B cell (primary cell): ENCODE data around the gene RAD21L1. TPM values are rescaled to one million over a fixed set of nuclear protein-coding genes. Genes with fewer than 3 reads are reported as not detected.

ENCODE experiments used
- ATAC-seq: fragments of 200-7000 bp; cut with Tn5 transposase; one replicate; pipeline ENCODE4 v1.10.0; 2021; ENCODE audit warnings: low read depth, mild to moderate bottlenecking, moderate number of reproducible peaks, moderate library complexity
- CTCF ChIA-PET: fragments of 350-600 bp; sonication (Branson Sonifier 250); formaldehyde crosslinking; loops from one replicate; lab custom pipeline; 2021; ENCODE audit warnings: antibody characterized with exemption, inconsistent platforms; lab: Charles Lee
- POLR2A ChIA-PET: fragments of 350-600 bp; sonication (Branson Sonifier 250); formaldehyde crosslinking; loops from one replicate; lab custom pipeline; 2021; ENCODE audit warnings: antibody characterized with exemption; lab: Charles Lee
- DNase-seq: peaks from one replicate; pipeline ENCODE4 v3.0.0; 2013
- H2AFZ ChIP-seq: 2 replicates; pipeline ENCODE4 v1.6.1; 2012; ENCODE audit warnings: mild to moderate bottlenecking, low read depth, low read length; ENCODE audit not compliant: insufficient read depth, poor library complexity, severe bottlenecking
- H3K27ac ChIP-seq, 2 donors: 1 replicate in 1 of 2; 2 replicates in 1 of 2; pipeline ENCODE4 v1.5.1; 2012 to 2013; ENCODE audit warnings: low read length in 2 of 2, mild to moderate bottlenecking in 2 of 2, moderate library complexity in 1 of 2
- H3K27me3 ChIP-seq, 4 experiments: fragments of 200-600 bp in 1 of 4; sonication (generic) in 1 of 4; replicated peaks in 1 of 4; 1 replicate in 2 of 4; 2 replicates in 2 of 4; pipeline versions ENCODE4 v1.6.1 to v1.7.0; 2013 to 2016; ENCODE audit warnings: low read length in 3 of 4, mild to moderate bottlenecking in 2 of 4, mixed read lengths in 1 of 4, moderate library complexity in 1 of 4; ENCODE audit not compliant: insufficient read depth in 4 of 4, control insufficient read depth in 3 of 4; ENCODE audit errors: control extremely low read depth in 1 of 4
- H3K36me3 ChIP-seq, 2 experiments: replicated peaks in 1 of 2; 1 replicate in 1 of 2; 2 replicates in 1 of 2; pipeline versions ENCODE4 v1.6.1 to v1.7.1; 2013; ENCODE audit warnings: low read length in 1 of 2; ENCODE audit not compliant: insufficient read depth in 2 of 2, control insufficient read depth in 1 of 2; ENCODE audit errors: control extremely low read depth in 1 of 2, extremely low read depth in 1 of 2
- H3K4me1 ChIP-seq, 2 donors: fragments of 200-600 bp in 1 of 2; sonication (generic) in 1 of 2; 1 replicate in 1 of 2; 2 replicates in 1 of 2; pipeline versions ENCODE4 v1.5.1 to v1.6.1; 2013 to 2017; ENCODE audit warnings: low read length in 2 of 2; ENCODE audit not compliant: control insufficient read depth in 2 of 2, insufficient read depth in 2 of 2
- H3K4me2 ChIP-seq: replicated peaks from 2 replicates; pipeline ENCODE3; 2012; ENCODE audit warnings: mild to moderate bottlenecking, low read depth, low read length; ENCODE audit not compliant: poor library complexity, severe bottlenecking
- H3K4me3 ChIP-seq, 5 experiments: fragments of 200-600 bp in 1 of 5; sonication (generic) in 1 of 5; 1 replicate in 3 of 5; 2 replicates in 2 of 5; pipeline versions ENCODE4 v1.5.1 to v1.7.0; 2011 to 2016; ENCODE audit warnings: low read length in 4 of 5, mild to moderate bottlenecking in 4 of 5, low read depth in 2 of 5, control low read depth in 1 of 5, moderate library complexity in 1 of 5; ENCODE audit not compliant: insufficient read depth in 1 of 5; ENCODE audit errors: control extremely low read depth in 1 of 5, extremely low read depth in 1 of 5
- H3K79me2 ChIP-seq: fragments of 200-600 bp; sonication (generic); one replicate; pipeline ENCODE4 v1.6.0; 2016; ENCODE audit warnings: low read length; ENCODE audit not compliant: control insufficient read depth, insufficient read depth
- H3K9ac ChIP-seq: fragments of 200-600 bp; sonication (generic); 2 replicates; pipeline ENCODE4 v1.6.1; 2017; ENCODE audit warnings: mild to moderate bottlenecking, low read length, moderate library complexity
- H3K9me3 ChIP-seq, 3 donors: one replicate each; pipeline versions ENCODE4 v1.6.1 to v1.7.1; 2013; ENCODE audit warnings: low read length in 2 of 3; ENCODE audit not compliant: control insufficient read depth in 2 of 3, insufficient read depth in 1 of 3; ENCODE audit errors: control extremely low read depth in 1 of 3
- H4K20me1 ChIP-seq: 2 replicates; pipeline ENCODE4 v1.6.0; 2012; ENCODE audit warnings: mild to moderate bottlenecking, low read length; ENCODE audit not compliant: insufficient read depth, control insufficient read depth, poor library complexity, severe bottlenecking
- H3K27ac Mint-ChIP-seq: one replicate; pipeline ENCODE4 v1.8.0; 2021; ENCODE audit warnings: mixed read lengths
- H3K27me3 Mint-ChIP-seq: one replicate; pipeline ENCODE4 v1.8.0; 2021; ENCODE audit warnings: mixed read lengths
- H3K4me1 Mint-ChIP-seq: one replicate; pipeline ENCODE4 v1.8.0; 2021; ENCODE audit warnings: mixed read lengths
- H3K4me3 Mint-ChIP-seq: one replicate; pipeline ENCODE4 v1.8.0; 2021; ENCODE audit warnings: mixed read lengths
- H3K9me3 Mint-ChIP-seq: one replicate; pipeline ENCODE4 v1.8.0; 2022; ENCODE audit warnings: mixed read lengths; ENCODE audit not compliant: insufficient read depth
- CTCF ChIP-seq: fragments of 200-600 bp; IDR thresholded peaks from one replicate; pipeline ENCODE4 v1.8.0; 2022; ENCODE audit warnings: antibody characterized with exemption, mild to moderate bottlenecking
- EZH2 ChIP-seq: IDR thresholded peaks from 2 replicates; pipeline ENCODE4 v1.6.1; 2012; ENCODE audit warnings: borderline replicate concordance, low read depth, mild to moderate bottlenecking, moderate library complexity, low read length; ENCODE audit not compliant: insufficient read depth, poor library complexity, severe bottlenecking
- WGBS: methylation state at CpG from one replicate; pipeline ENCODE4 v1.1.5; 2013; ENCODE audit warnings: missing lambda C conversion rate; ENCODE audit not compliant: insufficient coverage; 5-methylcytosine and 5-hydroxymethylcytosine counted together
- intact Hi-C: fragments of 100-400 bp; cut with micrococcal nuclease; formaldehyde crosslinking; loops from one replicate; pipeline ENCODE4 v1.10.0; 2022
- polyA plus RNA-seq: library from polyadenylated mRNA; depleted of rRNA; stranded (reverse); fragments of >200 nt; gene quantifications from 2 replicates; pipeline ENCODE4 v1.2.3, GENCODE V29; 2012
- total RNA-seq, 2 donors: library from RNA; stranded (reverse); fragments of 120-200 nt in 1 of 2; gene quantifications; 1 replicate in 1 of 2; 2 replicates in 1 of 2; pipeline versions ENCODE4 v1.2.3 to v1.2.4, GENCODE V29; 2013 to 2022

The RAD21L1 gene
- total and polyA plus RNA-seq, 2 donors (not counting 1 experiment from before 2014, with no cell fraction given): not detected

GRCh38 chr20:1198751-1199150 lies 27.1 kb upstream of the RAD21L1 start:
- Mint-ChIP-seq H3K4me3 (no peak overlapping the region), H3K9me3 (peaks cover 4% of the 10 kb centered on the region), H3K27me3 (peaks cover 30% of the 10 kb centered on the region), H3K27ac (no peak overlapping the region), H3K4me1 (no peaks in the 10 kb centered on the region)
- Histone ChIP-seq H3K4me3 (no peak overlapping the region), H3K9ac (no peak overlapping the region), H3K4me1 (no peaks in the 10 kb centered on the region), H3K27me3 (peaks cover 0 to 12% (median 0%) of the 10 kb centered on the region in 4 experiments), H3K4me2 (no peak overlapping the region), H3K79me2 (no peaks in the 10 kb centered on the region), H2AFZ (no peak overlapping the region), H3K9me3 (no peaks in the 10 kb centered on the region), H3K27ac (no peak overlapping the region), H4K20me1 (no peaks in the 10 kb centered on the region), H3K36me3 (no peaks in the 10 kb centered on the region)
- WGBS: 98% methylated on average over 5 of the region's 5 CpGs
- DNase-seq: no peak
- ChIA-PET POLR2A (no interaction called here), CTCF (no interaction called here)
- TF ChIP-seq EZH2 (no peak), CTCF (no peak)
- intact Hi-C loops: no loop called here
- no peak for ATAC-seq

- DNase-seq (no peak), ATAC-seq (no peak)
- WGBS: 91% methylated on average over 6 of the region's 7 CpGs
- TF ChIP-seq EZH2: no peak
- no peak for TF ChIP-seq CTCF
- Histone ChIP-seq H2AFZ (no peak overlapping the region), H3K79me2 (no peaks in the 10 kb centered on the region), H3K36me3 (no peaks in the 10 kb centered on the region), H3K4me3 (no peak overlapping the region), H3K9me3 (no peaks in the 10 kb centered on the region), H3K4me1 (no peaks in the 10 kb centered on the region), H4K20me1 (no peaks in the 10 kb centered on the region), H3K27ac (no peak overlapping the region), H3K9ac (no peak overlapping the region), H3K27me3 (peaks cover 0 to 12% (median 0%) of the 10 kb centered on the region in 4 experiments), H3K4me2 (no peak overlapping the region)
- no peaks in the 10 kb centered on the region for H3K4me1 Mint-ChIP-seq
- peaks cover 30% of the 10 kb centered on the region for H3K27me3 Mint-ChIP-seq
- H3K9me3 Mint-ChIP-seq: peaks cover 4% of the 10 kb centered on the region
- H3K27ac Mint-ChIP-seq: no peak overlapping the region
- ChIA-PET POLR2A (no interaction called here), CTCF (no interaction called here)
- intact Hi-C loops: no loop called here
- H3K4me3 Mint-ChIP-seq: no peak overlapping the region
Observed at GRCh38 chr20:1199212-1199873, 26.5 kb upstream of the RAD21L1 start.
